Fibroblast of mammary gland (primary cell): ENCODE data around the gene ZP2.

Experiments
- DNase-seq: peaks from one replicate; pipeline ENCODE4 v3.0.0-alpha.2; 2010; ENCODE audit warnings: low read depth
- H3K4me3 ChIP-seq: 2 replicates; pipeline ENCODE4 v1.5.1; 2011; ENCODE audit warnings: low read depth, mild to moderate bottlenecking, low read length, moderate library complexity; ENCODE audit not compliant: control insufficient read depth
- TF ChIP-seq, protein P1 (sequence below): conservative IDR thresholded peaks from 2 replicates; pipeline ENCODE4 v1.5.1; 2011; ENCODE audit warnings: low read depth, low read length, inconsistent platforms; ENCODE audit not compliant: control insufficient read depth, insufficient read depth

ZP2 gene

GRCh38 chr16:21166561-21166961, 44.8 kb downstream of the ZP2 start:
- DNase-seq = peak; percentile 22

GRCh38 chr16:21164521-21165168, 46.7 kb downstream of the ZP2 start:
- DNase-seq = no peak
- TF ChIP-seq, protein P1, sequence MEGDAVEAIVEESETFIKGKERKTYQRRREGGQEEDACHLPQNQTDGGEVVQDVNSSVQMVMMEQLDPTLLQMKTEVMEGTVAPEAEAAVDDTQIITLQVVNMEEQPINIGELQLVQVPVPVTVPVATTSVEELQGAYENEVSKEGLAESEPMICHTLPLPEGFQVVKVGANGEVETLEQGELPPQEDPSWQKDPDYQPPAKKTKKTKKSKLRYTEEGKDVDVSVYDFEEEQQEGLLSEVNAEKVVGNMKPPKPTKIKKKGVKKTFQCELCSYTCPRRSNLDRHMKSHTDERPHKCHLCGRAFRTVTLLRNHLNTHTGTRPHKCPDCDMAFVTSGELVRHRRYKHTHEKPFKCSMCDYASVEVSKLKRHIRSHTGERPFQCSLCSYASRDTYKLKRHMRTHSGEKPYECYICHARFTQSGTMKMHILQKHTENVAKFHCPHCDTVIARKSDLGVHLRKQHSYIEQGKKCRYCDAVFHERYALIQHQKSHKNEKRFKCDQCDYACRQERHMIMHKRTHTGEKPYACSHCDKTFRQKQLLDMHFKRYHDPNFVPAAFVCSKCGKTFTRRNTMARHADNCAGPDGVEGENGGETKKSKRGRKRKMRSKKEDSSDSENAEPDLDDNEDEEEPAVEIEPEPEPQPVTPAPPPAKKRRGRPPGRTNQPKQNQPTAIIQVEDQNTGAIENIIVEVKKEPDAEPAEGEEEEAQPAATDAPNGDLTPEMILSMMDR = no peak
- no peak overlapping the region for H3K4me3 ChIP-seq

More at GRCh38 chr16:21166561-21166961, 44.8 kb downstream of the ZP2 start:
- no peak overlapping the region for H3K4me3 ChIP-seq
- TF ChIP-seq, protein P1 = no peak

DNA sequence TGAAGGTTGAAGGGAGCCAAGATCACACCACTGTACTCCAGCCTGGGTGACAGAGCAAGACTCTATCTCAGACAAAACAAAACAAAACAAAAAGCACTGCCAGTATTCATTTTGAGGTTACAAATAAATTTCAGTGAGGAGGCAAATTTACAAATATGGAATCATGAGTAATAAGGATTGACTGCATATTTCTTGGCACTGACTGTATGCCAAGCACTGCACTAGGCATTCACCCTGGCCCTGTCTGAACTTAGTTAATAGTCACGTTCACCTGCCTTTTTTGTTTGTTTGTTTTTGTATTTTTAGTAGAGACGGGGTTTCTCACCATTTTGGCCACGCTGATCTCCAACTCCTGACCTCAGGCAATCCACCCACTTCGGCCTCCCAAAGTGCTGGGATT, 47.8 kb downstream of the ZP2 start:
- TF ChIP-seq, protein P1 = no peak
- H3K4me3 ChIP-seq = no peak overlapping the region
- DNase-seq = no peak

- DNase-seq = peak; percentile 49
- TF ChIP-seq, protein P1 = no peak
- H3K4me3 ChIP-seq = no peak overlapping the region
These were observed 48.7 kb downstream of the ZP2 start for GRCh38 chr16:21162661-21163151.

- TF ChIP-seq, protein P1 = no peak
- H3K4me3 ChIP-seq = no peak overlapping the region
- no peak for DNase-seq
These were observed 50.2 kb downstream of the ZP2 start for GRCh38 chr16:21161211-21161610.

DNA sequence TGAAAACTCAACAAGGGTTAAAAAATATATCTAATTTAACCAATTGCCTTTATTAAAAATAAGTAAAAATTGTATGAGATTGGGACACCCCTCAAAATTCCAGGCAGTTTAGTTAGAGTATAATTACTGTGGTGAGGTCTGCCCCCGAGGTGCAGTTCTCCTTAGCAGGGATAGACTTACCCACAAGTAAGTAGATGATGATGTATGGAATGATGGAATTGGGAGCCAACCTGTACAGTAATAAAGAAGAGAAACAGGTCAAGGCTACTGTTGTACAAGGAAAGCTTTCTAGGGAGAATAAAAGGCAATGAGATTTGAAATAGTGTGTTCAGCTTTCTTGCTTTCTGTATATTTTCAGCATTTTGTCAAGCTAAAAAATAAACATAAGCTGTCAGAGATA, 51.1 kb downstream of the ZP2 start:
- TF ChIP-seq, protein P1 = no peak
- no peak overlapping the region for H3K4me3 ChIP-seq

More for the DNA sequence above, 51.1 kb downstream of the ZP2 start:
- no peak for DNase-seq
